Upper lobe of right lung (tissue), 1 donor: ENCODE data around the gene SNTA1. TPM values are rescaled to one million over a fixed set of nuclear protein-coding genes. Genes with fewer than 3 reads are reported as not detected.

Experiments used
- ATAC-seq: fragments of 200-7000 bp; cut with Tn5 transposase; one replicate; pipeline ENCODE4 v1.9.1; 2020; ENCODE audit warnings: mild to moderate bottlenecking, moderate library complexity
- DNase-seq: peaks from one replicate; pipeline ENCODE4 v3.0.0-alpha.2; 2020
- H3K27ac ChIP-seq: fragments of 200-600 bp; one replicate; pipeline ENCODE4 v1.8.0; 2022
- H3K27me3 ChIP-seq: fragments of 200-600 bp; one replicate; pipeline ENCODE4 v1.8.0; 2022; ENCODE audit warnings: mild to moderate bottlenecking
- H3K36me3 ChIP-seq: fragments of 200-600 bp; one replicate; pipeline ENCODE4 v1.8.0; 2022
- H3K4me1 ChIP-seq: fragments of 200-600 bp; one replicate; pipeline ENCODE4 v1.8.0; 2022
- H3K4me3 ChIP-seq: fragments of 200-600 bp; one replicate; pipeline ENCODE4 v1.8.0; 2022; ENCODE audit warnings: mild to moderate bottlenecking
- H3K9me3 ChIP-seq: fragments of 200-600 bp; one replicate; pipeline ENCODE4 v1.8.0; 2022
- CTCF ChIP-seq: fragments of 200-600 bp; IDR thresholded peaks from one replicate; pipeline ENCODE4 v1.8.0; 2022; ENCODE audit warnings: antibody characterized with exemption
- intact Hi-C: fragments of 100-400 bp; cut with DNase I; formaldehyde crosslinking; loops from one replicate; pipeline ENCODE4 v1.11.0; 2022
- total RNA-seq: library from RNA; stranded (reverse); fragmentation: NEBNext Ultra II Directional; extraction: Animal tissue kit (Norgen Biotek cat#: 25700); gene quantifications from one replicate; pipeline ENCODE4 v1.2.1, GENCODE V29; 2021
- donor health status: DM: no; HTN: yes; CAD: no; lungs with severe emphysema.

The SNTA1 gene
- total RNA-seq, 1 donor from 2014 or later = 8.6 TPM

DNA sequence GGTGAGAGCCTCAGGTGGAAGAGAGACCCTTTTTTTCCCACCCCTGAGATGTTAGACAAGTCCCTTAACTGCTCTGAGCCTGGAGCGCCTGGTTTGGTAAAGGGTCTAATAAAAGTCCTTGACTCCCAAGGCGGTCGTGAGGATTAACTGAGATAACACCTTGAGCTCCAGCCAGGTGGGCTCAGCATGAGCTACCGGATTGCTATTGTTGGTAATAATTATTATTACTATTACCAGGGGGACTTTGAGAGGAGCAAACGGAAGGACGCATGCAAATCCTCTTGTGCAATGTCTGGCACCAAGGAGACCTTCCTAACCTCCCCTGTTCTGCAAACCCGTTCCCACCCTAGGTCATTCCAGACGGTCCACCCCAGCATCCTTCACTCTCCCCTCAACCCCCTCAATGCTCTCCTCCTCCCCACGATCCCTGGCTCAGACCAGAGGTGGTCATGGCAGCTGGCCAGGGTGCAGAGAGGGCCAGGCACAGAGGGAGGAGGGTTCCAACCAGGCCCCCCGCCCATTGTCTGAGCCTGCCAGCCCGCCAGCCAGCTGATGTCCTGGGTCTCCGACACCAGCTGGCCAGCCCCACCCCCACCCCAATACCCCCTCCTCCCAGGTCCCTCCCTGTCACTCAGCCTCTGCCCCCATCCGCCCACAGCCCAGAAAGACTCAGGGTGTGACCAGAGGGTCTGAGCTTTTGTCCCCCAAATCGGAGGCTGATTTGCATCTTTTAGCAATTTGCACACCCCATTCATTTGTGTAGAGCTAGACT lies 32.0 kb upstream of the SNTA1 start:
- no peak for TF ChIP-seq CTCF
- intact Hi-C loops = no loop called here
- Histone ChIP-seq H3K9me3 (no peaks in the 10 kb centered on the region), H3K4me1 (no peaks in the 10 kb centered on the region), H3K27me3 (no peaks in the 10 kb centered on the region), H3K27ac (no peak overlapping the region), H3K36me3 (no peaks in the 10 kb centered on the region), H3K4me3 (no peak overlapping the region)
- no peak for ATAC-seq
- DNase-seq = no peak

DNA sequence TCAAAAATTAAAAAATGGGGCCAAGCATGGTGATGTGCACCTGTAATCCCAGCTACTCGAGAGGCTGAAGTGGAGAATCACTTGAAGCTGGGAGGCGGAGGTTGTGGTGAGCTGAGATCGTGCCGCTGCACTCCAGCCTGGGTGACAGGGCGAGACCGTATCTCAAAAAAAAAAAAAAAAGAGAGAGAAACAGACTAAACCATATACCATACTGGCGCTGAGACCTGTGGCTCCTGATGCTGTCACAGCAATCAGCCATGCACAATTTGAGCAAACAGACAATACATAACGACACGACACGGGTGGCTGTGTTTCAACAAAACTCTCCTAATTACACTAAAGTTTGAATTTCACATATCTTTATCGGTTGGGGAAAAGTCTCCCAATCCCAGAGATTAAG lies 31.4 kb upstream of the SNTA1 start:
- H3K9me3 ChIP-seq = no peaks in the 10 kb centered on the region
- no peak for ATAC-seq
- DNase-seq = no peak
- intact Hi-C loops = no loop called here
- TF ChIP-seq CTCF = no peak
- no peaks in the 10 kb centered on the region for H3K27me3 ChIP-seq
- H3K4me1 ChIP-seq = no peaks in the 10 kb centered on the region
- H3K36me3 ChIP-seq = no peaks in the 10 kb centered on the region
- no peak overlapping the region for H3K27ac ChIP-seq
- no peak overlapping the region for H3K4me3 ChIP-seq

DNA sequence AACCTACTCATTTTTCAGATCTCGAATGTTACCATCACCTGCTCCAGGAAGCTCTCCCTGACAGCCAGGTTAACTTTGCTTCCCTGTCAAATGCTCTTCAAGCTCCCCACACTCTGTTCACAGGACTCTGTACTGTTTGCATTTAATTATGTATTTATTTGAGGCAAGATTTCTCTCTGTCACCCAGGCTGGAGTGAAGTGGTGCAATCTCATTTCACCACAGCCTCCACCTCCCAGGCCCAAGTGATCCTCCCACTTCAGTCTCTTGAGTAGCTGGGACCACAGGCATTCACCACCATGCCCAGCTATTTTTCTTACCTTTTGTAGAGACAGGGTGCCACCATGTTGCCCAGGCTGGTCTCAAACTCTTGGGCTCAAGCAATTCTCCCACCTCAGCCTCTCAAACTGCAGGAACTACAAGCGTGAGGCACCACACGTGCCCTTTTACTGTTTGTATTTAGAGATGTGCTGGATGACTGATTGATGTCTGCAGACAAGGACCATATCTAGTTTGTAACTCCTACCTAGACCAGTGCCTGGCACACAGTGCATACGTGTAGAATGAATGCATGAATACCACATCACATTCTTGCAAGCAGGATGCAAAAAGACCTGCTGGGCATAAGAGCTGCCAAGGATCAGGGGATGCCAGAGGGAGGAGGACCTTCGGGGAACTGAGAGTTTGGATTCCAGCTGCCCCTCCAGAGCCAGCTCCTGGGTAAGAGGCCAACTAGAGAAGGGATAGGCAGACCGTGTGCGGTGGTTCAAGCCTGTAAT lies 30.7 kb upstream of the SNTA1 start:
- no peak overlapping the region for H3K4me3 ChIP-seq
- ATAC-seq (no peak), DNase-seq (no peak)
- H3K36me3 ChIP-seq = no peaks in the 10 kb centered on the region
- no peaks in the 10 kb centered on the region for H3K27me3 ChIP-seq
- intact Hi-C loops = no loop called here
- H3K9me3 ChIP-seq = no peaks in the 10 kb centered on the region
- H3K27ac ChIP-seq = no peak overlapping the region
- no peak for TF ChIP-seq CTCF
- H3K4me1 ChIP-seq = no peaks in the 10 kb centered on the region

DNA sequence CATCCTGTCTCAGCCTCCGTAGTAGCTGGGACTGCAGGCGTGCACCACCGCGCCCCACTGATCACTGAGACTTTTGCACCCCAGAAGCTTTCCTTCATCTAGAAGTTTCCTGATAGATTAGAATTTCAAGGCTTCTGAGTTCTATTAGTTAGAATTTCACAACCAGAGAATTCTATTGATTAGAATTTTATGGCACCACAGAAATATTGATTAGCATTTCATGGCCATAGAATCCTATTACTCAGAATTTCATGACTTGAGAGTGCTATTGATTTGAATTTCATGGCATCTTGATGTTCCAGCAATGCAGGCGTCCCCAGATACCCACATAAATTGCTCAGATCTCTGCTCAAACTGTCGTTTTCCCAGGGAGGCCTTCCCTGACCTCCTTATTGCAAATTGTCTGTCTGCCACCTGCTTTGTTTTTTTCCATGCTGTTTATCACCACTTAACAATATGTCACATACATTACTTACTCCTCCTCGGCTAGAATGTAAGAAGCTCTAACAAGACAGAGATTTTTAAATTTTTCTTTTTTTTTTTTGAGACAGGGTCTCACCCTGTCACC lies 29.4 kb upstream of the SNTA1 start:
- no peak for DNase-seq

GRCh38 chr20:33470866-33471265 lies 27.3 kb upstream of the SNTA1 start:
- no peak for TF ChIP-seq CTCF
- ATAC-seq = no peak
- no peak for DNase-seq
- no peaks in the 10 kb centered on the region for H3K9me3 ChIP-seq
- no peaks in the 10 kb centered on the region for H3K27me3 ChIP-seq
- H3K4me3 ChIP-seq = no peak overlapping the region
- H3K36me3 ChIP-seq = no peaks in the 10 kb centered on the region
- no peak overlapping the region for H3K27ac ChIP-seq
- H3K4me1 ChIP-seq = no peaks in the 10 kb centered on the region
- intact Hi-C loops = no loop called here

More for the DNA sequence above, 29.4 kb upstream of the SNTA1 start:
- Histone ChIP-seq H3K36me3 (no peaks in the 10 kb centered on the region), H3K4me3 (no peak overlapping the region), H3K27ac (no peak overlapping the region), H3K4me1 (no peaks in the 10 kb centered on the region), H3K27me3 (no peaks in the 10 kb centered on the region), H3K9me3 (no peaks in the 10 kb centered on the region)
- intact Hi-C loops = no loop called here
- TF ChIP-seq CTCF = no peak
- ATAC-seq = no peak
